ENCODE data around the gene PROX1.

Gene PROX1

DNA sequence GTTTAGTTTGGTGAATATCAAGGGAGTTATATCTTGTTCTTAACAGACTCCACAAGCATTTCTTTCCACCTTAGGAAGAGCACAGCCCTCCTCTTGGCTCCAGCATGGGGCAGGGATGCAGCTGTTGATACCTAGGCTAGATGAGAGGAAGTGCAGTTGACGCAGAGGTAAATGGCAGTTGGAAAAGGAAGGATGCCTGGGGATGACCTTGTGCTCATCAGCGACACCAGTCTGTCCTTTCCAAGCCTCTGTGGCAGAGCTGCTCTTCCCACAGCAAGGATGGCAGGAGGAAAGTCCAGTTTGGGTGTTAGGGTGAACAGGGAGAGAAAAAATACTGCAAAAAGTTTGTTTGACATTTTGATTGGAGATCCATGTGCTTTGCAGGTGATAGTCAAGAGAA is 6.2 kb downstream of the PROX1 start:
- H3K27me3 ChIP-seq (ENCODE audit: low read depth, low read length): peaks cover 12% of the 10 kb centered on the region
- H3K4me3 ChIP-seq (ENCODE audit: low read length): no peak overlapping the region
- no peaks in the 10 kb centered on the region for H3K9me3 ChIP-seq (ENCODE audit: insufficient read depth, low read length)
- H2AFZ ChIP-seq (ENCODE audit: low read depth, low read length): no peak overlapping the region
- no peak overlapping the region for H3K4me2 ChIP-seq (ENCODE audit: low read length)
- no peaks in the 10 kb centered on the region for H3K36me3 ChIP-seq (replicated peaks; ENCODE audit: low read depth, low read length)
- H3K4me1 ChIP-seq (ENCODE audit: low read length): peaks cover 6% of the 10 kb centered on the region
- H3K79me2 ChIP-seq (ENCODE audit: low read length): no peaks in the 10 kb centered on the region
- H3K27ac ChIP-seq (ENCODE audit: low read length): no peak overlapping the region
- H4K20me1 ChIP-seq (ENCODE audit: insufficient read depth, low read length): no peaks in the 10 kb centered on the region
- H3K9ac ChIP-seq (ENCODE audit: low read length): no peak overlapping the region
- TF ChIP-seq EZH2phosphoT487 (IDR thresholded peaks at IDR 0.05; ENCODE audit: low read depth): no peak
- TF ChIP-seq, protein P1, sequence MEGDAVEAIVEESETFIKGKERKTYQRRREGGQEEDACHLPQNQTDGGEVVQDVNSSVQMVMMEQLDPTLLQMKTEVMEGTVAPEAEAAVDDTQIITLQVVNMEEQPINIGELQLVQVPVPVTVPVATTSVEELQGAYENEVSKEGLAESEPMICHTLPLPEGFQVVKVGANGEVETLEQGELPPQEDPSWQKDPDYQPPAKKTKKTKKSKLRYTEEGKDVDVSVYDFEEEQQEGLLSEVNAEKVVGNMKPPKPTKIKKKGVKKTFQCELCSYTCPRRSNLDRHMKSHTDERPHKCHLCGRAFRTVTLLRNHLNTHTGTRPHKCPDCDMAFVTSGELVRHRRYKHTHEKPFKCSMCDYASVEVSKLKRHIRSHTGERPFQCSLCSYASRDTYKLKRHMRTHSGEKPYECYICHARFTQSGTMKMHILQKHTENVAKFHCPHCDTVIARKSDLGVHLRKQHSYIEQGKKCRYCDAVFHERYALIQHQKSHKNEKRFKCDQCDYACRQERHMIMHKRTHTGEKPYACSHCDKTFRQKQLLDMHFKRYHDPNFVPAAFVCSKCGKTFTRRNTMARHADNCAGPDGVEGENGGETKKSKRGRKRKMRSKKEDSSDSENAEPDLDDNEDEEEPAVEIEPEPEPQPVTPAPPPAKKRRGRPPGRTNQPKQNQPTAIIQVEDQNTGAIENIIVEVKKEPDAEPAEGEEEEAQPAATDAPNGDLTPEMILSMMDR (IDR thresholded peaks at IDR 0.05; ENCODE audit: low read depth, low read length): no peak

DNA sequence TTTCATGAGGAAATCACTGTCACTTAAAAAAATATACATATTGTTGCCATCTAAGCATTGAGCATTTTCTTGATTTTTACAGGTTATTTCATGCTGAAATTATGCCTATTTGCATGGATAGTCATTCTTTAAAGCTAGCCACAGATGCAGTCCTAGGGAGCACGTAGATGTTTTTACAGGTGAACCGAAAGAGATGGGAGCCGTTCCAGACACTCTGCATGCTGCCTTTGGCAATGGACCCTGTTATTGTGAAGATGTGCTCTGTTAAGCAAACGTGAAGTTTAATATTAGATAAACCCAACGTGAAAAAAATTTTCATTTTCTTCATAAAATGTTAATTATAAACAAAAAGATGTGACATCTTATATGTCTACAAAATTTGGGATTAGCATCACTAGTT is 7.1 kb downstream of the PROX1 start:
- no peak overlapping the region for H3K27ac ChIP-seq (ENCODE audit: low read length)
- H3K79me2 ChIP-seq (ENCODE audit: low read length): no peaks in the 10 kb centered on the region
- no peak overlapping the region for H3K9ac ChIP-seq (ENCODE audit: low read length)
- H3K9me3 ChIP-seq (ENCODE audit: insufficient read depth, low read length): no peaks in the 10 kb centered on the region
- H3K4me2 ChIP-seq (ENCODE audit: low read length): no peak overlapping the region
- H3K4me3 ChIP-seq (ENCODE audit: low read length): no peak overlapping the region
- H3K4me1 ChIP-seq (ENCODE audit: low read length): no peaks in the 10 kb centered on the region
- no peaks in the 10 kb centered on the region for H4K20me1 ChIP-seq (ENCODE audit: insufficient read depth, low read length)
- H3K36me3 ChIP-seq (replicated peaks; ENCODE audit: low read depth, low read length): no peaks in the 10 kb centered on the region
- TF ChIP-seq, protein P1 (IDR thresholded peaks at IDR 0.05; ENCODE audit: low read depth, low read length): no peak
- H2AFZ ChIP-seq (ENCODE audit: low read depth, low read length): no peak overlapping the region
- 0 out of 2 replicates have a peak, but pooled peaks cover 4% of the 10 kb centered on the region for H3K27me3 ChIP-seq (ENCODE audit: low read depth, low read length)

DNA sequence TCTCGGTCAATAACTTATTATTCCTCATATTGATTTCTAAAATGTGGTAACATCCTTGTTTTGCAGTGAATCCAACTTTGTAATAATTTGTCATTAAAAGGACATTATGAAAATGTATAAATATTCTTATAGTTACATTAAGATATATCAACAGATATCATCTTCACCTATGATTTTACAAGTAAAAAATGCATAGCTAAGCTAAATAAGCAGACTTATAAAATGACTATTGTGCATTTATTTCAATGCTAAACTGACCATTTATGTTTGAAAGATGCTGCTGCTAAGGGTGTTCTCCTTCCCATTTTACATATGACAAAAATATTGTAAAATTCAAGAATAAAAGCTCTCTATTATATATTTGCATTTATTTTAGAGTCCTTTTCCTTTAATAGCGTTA is 7.8 kb downstream of the PROX1 start:
- Histone ChIP-seq H3K4me3 (ENCODE audit: low read length) (no peak overlapping the region), H3K9me3 (ENCODE audit: insufficient read depth, low read length) (no peaks in the 10 kb centered on the region), H3K27me3 (ENCODE audit: low read depth, low read length) (no peaks in the 10 kb centered on the region), H3K4me2 (ENCODE audit: low read length) (no peak overlapping the region), H3K79me2 (ENCODE audit: low read length) (no peaks in the 10 kb centered on the region), H2AFZ (ENCODE audit: low read depth, low read length) (no peak overlapping the region), H3K36me3 (replicated peaks; ENCODE audit: low read depth, low read length) (no peaks in the 10 kb centered on the region), H3K4me1 (ENCODE audit: low read length) (no peaks in the 10 kb centered on the region), H3K27ac (ENCODE audit: low read length) (no peak overlapping the region), H3K9ac (ENCODE audit: low read length) (no peak overlapping the region), H4K20me1 (ENCODE audit: insufficient read depth, low read length) (no peaks in the 10 kb centered on the region)
- TF ChIP-seq, protein P1 (IDR thresholded peaks at IDR 0.05; ENCODE audit: low read depth, low read length): no peak
- TF ChIP-seq EZH2phosphoT487 (IDR thresholded peaks at IDR 0.05; ENCODE audit: low read depth): no peak

DNA sequence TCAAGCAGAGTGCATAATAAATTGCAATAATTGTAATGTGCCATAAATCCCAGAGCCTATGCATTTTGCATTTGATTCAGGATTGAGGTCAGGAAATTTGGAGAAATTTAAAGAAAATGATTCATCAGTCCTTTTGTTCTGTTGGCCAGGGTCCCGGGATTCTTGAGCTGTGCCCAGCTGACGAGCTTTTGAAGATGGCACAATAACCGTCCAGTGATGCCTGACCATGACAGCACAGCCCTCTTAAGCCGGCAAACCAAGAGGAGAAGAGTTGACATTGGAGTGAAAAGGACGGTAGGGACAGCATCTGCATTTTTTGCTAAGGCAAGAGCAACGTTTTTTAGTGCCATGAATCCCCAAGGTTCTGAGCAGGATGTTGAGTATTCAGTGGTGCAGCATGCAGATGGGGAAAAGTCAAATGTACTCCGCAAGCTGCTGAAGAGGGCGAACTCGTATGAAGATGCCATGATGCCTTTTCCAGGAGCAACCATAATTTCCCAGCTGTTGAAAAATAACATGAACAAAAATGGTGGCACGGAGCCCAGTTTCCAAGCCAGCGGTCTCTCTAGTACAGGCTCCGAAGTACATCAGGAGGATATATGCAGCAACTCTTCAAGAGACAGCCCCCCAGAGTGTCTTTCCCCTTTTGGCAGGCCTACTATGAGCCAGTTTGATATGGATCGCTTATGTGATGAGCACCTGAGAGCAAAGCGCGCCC is 8.7 kb downstream of the PROX1 start:
- H3K4me1 ChIP-seq (ENCODE audit: low read length): no peaks in the 10 kb centered on the region
- no peak overlapping the region for H2AFZ ChIP-seq (ENCODE audit: low read depth, low read length)
- no peaks in the 10 kb centered on the region for H3K27me3 ChIP-seq (ENCODE audit: low read depth, low read length)
- H3K4me2 ChIP-seq (ENCODE audit: low read length): no peak overlapping the region
- no peaks in the 10 kb centered on the region for H3K79me2 ChIP-seq (ENCODE audit: low read length)
- no peak overlapping the region for H3K27ac ChIP-seq (ENCODE audit: low read length)
- TF ChIP-seq EZH2phosphoT487 (IDR thresholded peaks at IDR 0.05; ENCODE audit: low read depth): no peak
- TF ChIP-seq, protein P1 (IDR thresholded peaks at IDR 0.05; ENCODE audit: low read depth, low read length): no peak
- no peaks in the 10 kb centered on the region for H3K9me3 ChIP-seq (ENCODE audit: insufficient read depth, low read length)
- H3K36me3 ChIP-seq (replicated peaks; ENCODE audit: low read depth, low read length): no peaks in the 10 kb centered on the region
- H3K9ac ChIP-seq (ENCODE audit: low read length): no peak overlapping the region
- no peaks in the 10 kb centered on the region for H4K20me1 ChIP-seq (ENCODE audit: insufficient read depth, low read length)
- no peak overlapping the region for H3K4me3 ChIP-seq (ENCODE audit: low read length)
